ENCODE data around the gene RRAS. TPM values are rescaled to one million over a fixed set of nuclear protein-coding genes. Genes with fewer than 3 reads are reported as not detected.

Gene RRAS
- total RNA-seq, 1 experiment from 2014 or later, result 26.7 TPM

Small RNA genes lying within 50 kb of the gene (small RNA-seq; reads per million reads assigned to genes)
- not detected for gene MIR5088

Other genes with a start within 250 kb of the RRAS start
- not detected in 2 replicates for gene PTH2, start 216.7 kb downstream of the RRAS start, total RNA-seq (2014; rRNA removed; shearing (Covaris generic))
- gene GFY, start 214.8 kb downstream of the RRAS start, total RNA-seq (2014; rRNA removed; shearing (Covaris generic)), result not detected in 2 replicates
- 0.07 and 1.7 TPM in 2 replicates for gene SLC17A7, start 198.6 kb downstream of the RRAS start, total RNA-seq (2014; rRNA removed; shearing (Covaris generic))
- 203 and 223 TPM in 2 replicates for gene PIH1D1, start 188.3 kb downstream of the RRAS start, total RNA-seq (2014; rRNA removed; shearing (Covaris generic))
- gene ALDH16A1, start 186.9 kb downstream of the RRAS start, total RNA-seq (2014; rRNA removed; shearing (Covaris generic)), result 55.1 and 75.5 TPM in 2 replicates
- gene FLT3LG, start 165.9 kb downstream of the RRAS start, total RNA-seq (2014; rRNA removed; shearing (Covaris generic)), result 6.8 and 7.3 TPM in 2 replicates
- gene RPL13A, start 152.5 kb downstream of the RRAS start, total RNA-seq (2014; rRNA removed; shearing (Covaris generic)), result 5,406 and 6,095 TPM in 2 replicates
- 2,830 and 3,374 TPM in 2 replicates for gene RPS11, start 143.7 kb downstream of the RRAS start, total RNA-seq (2014; rRNA removed; shearing (Covaris generic))
- 3.9 and 8.7 TPM in 2 replicates for gene FCGRT, start 127.5 kb downstream of the RRAS start, total RNA-seq (2014; rRNA removed; shearing (Covaris generic))
- 11.7 and 13.7 TPM in 2 replicates for gene RCN3, start 112.1 kb downstream of the RRAS start, total RNA-seq (2014; rRNA removed; shearing (Covaris generic))
- gene NOSIP, start 59.6 kb downstream of the RRAS start, total RNA-seq (2014; rRNA removed; shearing (Covaris generic)), result 140 and 203 TPM in 2 replicates
- 0.70 and 1.1 TPM in 2 replicates for gene PRRG2, start 58.8 kb downstream of the RRAS start, total RNA-seq (2014; rRNA removed; shearing (Covaris generic))
- gene PRR12, start 49.0 kb downstream of the RRAS start, total RNA-seq (2014; rRNA removed; shearing (Covaris generic)), result 3.4 and 6.5 TPM in 2 replicates
- gene SCAF1, start 2.1 kb upstream of the RRAS start, total RNA-seq (2014; rRNA removed; shearing (Covaris generic)), result 21.2 and 31.7 TPM in 2 replicates
- gene IRF3, start 25.7 kb upstream of the RRAS start, total RNA-seq (2014; rRNA removed; shearing (Covaris generic)), result 55.9 and 62.7 TPM in 2 replicates
- 21.2 and 26.0 TPM in 2 replicates for gene BCL2L12, start 25.8 kb upstream of the RRAS start, total RNA-seq (2014; rRNA removed; shearing (Covaris generic))
- 540 and 551 TPM in 2 replicates for gene PRMT1, start 37.1 kb upstream of the RRAS start, total RNA-seq (2014; rRNA removed; shearing (Covaris generic))
- 9.6 and 11.1 TPM in 2 replicates for gene ADM5, start 49.5 kb upstream of the RRAS start, total RNA-seq (2014; rRNA removed; shearing (Covaris generic))
- 0.84 TPM in 1 of 2 replicates, not detected in the other for gene CPT1C, start 51.0 kb upstream of the RRAS start, total RNA-seq (2014; rRNA removed; shearing (Covaris generic))
- gene TSKS, start 123.2 kb upstream of the RRAS start, total RNA-seq (2014; rRNA removed; shearing (Covaris generic)), result not detected in 2 replicates
- 63.5 and 75.0 TPM in 2 replicates for gene AP2A1, start 126.9 kb upstream of the RRAS start, total RNA-seq (2014; rRNA removed; shearing (Covaris generic))
- gene FUZ, start 173.1 kb upstream of the RRAS start, total RNA-seq (2014; rRNA removed; shearing (Covaris generic)), result 69.5 and 72.2 TPM in 2 replicates
- 15.3 and 18.7 TPM in 2 replicates for gene MED25, start 178.1 kb upstream of the RRAS start, total RNA-seq (2014; rRNA removed; shearing (Covaris generic))
- gene PTOV1, start 211.0 kb upstream of the RRAS start, total RNA-seq (2014; rRNA removed; shearing (Covaris generic)), result 63.8 and 77.1 TPM in 2 replicates
- 55.5 and 57.2 TPM in 2 replicates for gene PNKP, start 227.4 kb upstream of the RRAS start, total RNA-seq (2014; rRNA removed; shearing (Covaris generic))
- 30.4 and 46.2 TPM in 2 replicates for gene AKT1S1, start 237.2 kb upstream of the RRAS start, total RNA-seq (2014; rRNA removed; shearing (Covaris generic))
- 5.5 and 9.8 TPM in 2 replicates for gene TBC1D17, start 237.6 kb upstream of the RRAS start, total RNA-seq (2014; rRNA removed; shearing (Covaris generic))